Liver (tissue), 9 donors: ENCODE results near the gene CRELD2. TPM values are rescaled to one million over a fixed set of nuclear protein-coding genes. Genes with fewer than 3 reads are reported as not detected.

Source experiments
- DNase-seq: peaks from one replicate; pipeline ENCODE4 v3.0.0-alpha.2; 2017; ENCODE audit warnings: low spot score
- H3K27ac ChIP-seq, 2 donors: one replicate each; pipeline ENCODE4 v1.7.0; 2013; ENCODE audit warnings: inconsistent platforms in 2 of 2, low read length in 2 of 2, control low read depth in 1 of 2, low read depth in 1 of 2, mild to moderate bottlenecking in 1 of 2
- H3K27me3 ChIP-seq, 4 donors: one replicate each; pipeline versions ENCODE4 v1.6.1 to v1.7.0; 2013; ENCODE audit warnings: low read length in 3 of 4, inconsistent platforms in 1 of 4, mild to moderate bottlenecking in 1 of 4, moderate library complexity in 1 of 4; ENCODE audit not compliant: control insufficient read depth in 4 of 4, insufficient read depth in 4 of 4
- H3K36me3 ChIP-seq, 4 donors: one replicate each; pipeline versions ENCODE4 v1.6.1 to v1.7.0; 2013; ENCODE audit warnings: low read length in 3 of 4, mild to moderate bottlenecking in 3 of 4, low read depth in 1 of 4, moderate library complexity in 1 of 4; ENCODE audit not compliant: control insufficient read depth in 4 of 4, insufficient read depth in 3 of 4
- H3K4me1 ChIP-seq, 4 donors: one replicate each; pipeline versions ENCODE4 v1.6.1 to v1.7.0; 2013; ENCODE audit warnings: low read length in 3 of 4, mild to moderate bottlenecking in 3 of 4, moderate library complexity in 1 of 4; ENCODE audit not compliant: control insufficient read depth in 4 of 4, insufficient read depth in 4 of 4
- H3K4me3 ChIP-seq, 3 donors: one replicate each; pipeline versions ENCODE4 v1.6.1 to v1.7.0; 2013; ENCODE audit warnings: low read length in 3 of 3, control low read depth in 1 of 3, low read depth in 1 of 3, mild to moderate bottlenecking in 1 of 3
- H3K9ac ChIP-seq, 2 donors: one replicate each; pipeline ENCODE4 v1.7.0; 2013; ENCODE audit warnings: low read length in 2 of 2, mild to moderate bottlenecking in 2 of 2, moderate library complexity in 2 of 2, control low read depth in 1 of 2, low read depth in 1 of 2
- H3K9me3 ChIP-seq, 4 donors: one replicate each; pipeline versions ENCODE4 v1.6.1 to v1.7.0; 2013; ENCODE audit warnings: low read length in 3 of 4; ENCODE audit not compliant: control insufficient read depth in 4 of 4
- ATF3 ChIP-seq: IDR thresholded peaks from 2 replicates; pipeline ENCODE4 v1.6.1; 2016; ENCODE audit warnings: antibody characterized with exemption
- CTCF ChIP-seq: fragments of 150-350 bp; IDR thresholded peaks from 2 replicates; pipeline ENCODE4 v1.5.1; 2017; ENCODE audit warnings: improper control_type of control experiment, low read depth, low read length; ENCODE audit not compliant: missing input control
- EGR1 ChIP-seq, 2 donors: IDR thresholded peaks; 2 replicates each; pipeline ENCODE4 v1.6.1; 2016 to 2018; ENCODE audit warnings: antibody characterized with exemption in 2 of 2, low read depth in 2 of 2
- FOXA1 ChIP-seq: IDR thresholded peaks from 2 replicates; pipeline ENCODE4 v1.6.1; 2016; ENCODE audit warnings: antibody characterized with exemption
- FOXA2 ChIP-seq: IDR thresholded peaks from 2 replicates; pipeline ENCODE4 v1.6.1; 2016; ENCODE audit warnings: antibody characterized with exemption
- GABPA ChIP-seq, 2 donors: IDR thresholded peaks in 1 of 2; conservative IDR thresholded peaks in 1 of 2; 2 replicates each; pipeline ENCODE4 v1.6.1; 2016; ENCODE audit warnings: antibody characterized with exemption in 2 of 2, mild to moderate bottlenecking in 1 of 2, moderate library complexity in 1 of 2
- HNF4A ChIP-seq, 2 donors: conservative IDR thresholded peaks; 2 replicates each; pipeline ENCODE4 v1.6.1; 2016; ENCODE audit warnings: antibody characterized with exemption in 2 of 2, mild to moderate bottlenecking in 2 of 2
- HNF4G ChIP-seq: IDR thresholded peaks from 2 replicates; pipeline ENCODE4 v1.6.1; 2016; ENCODE audit warnings: antibody characterized with exemption
- JUND ChIP-seq, 2 donors: IDR thresholded peaks; 2 replicates each; pipeline ENCODE4 v1.6.1; 2016; ENCODE audit warnings: antibody characterized with exemption in 2 of 2
- MAX ChIP-seq: IDR thresholded peaks from 2 replicates; pipeline ENCODE4 v1.6.1; 2016; ENCODE audit warnings: antibody characterized with exemption
- NR2F2 ChIP-seq: IDR thresholded peaks from 2 replicates; pipeline ENCODE4 v1.6.1; 2016; ENCODE audit warnings: antibody characterized with exemption
- RAD21 ChIP-seq, 2 donors: IDR thresholded peaks; 2 replicates each; pipeline ENCODE4 v1.6.1; 2016; ENCODE audit warnings: antibody characterized with exemption in 2 of 2, mild to moderate bottlenecking in 2 of 2
- REST ChIP-seq: IDR thresholded peaks from 2 replicates; pipeline ENCODE4 v1.6.1; 2016; ENCODE audit warnings: antibody characterized with exemption, mild to moderate bottlenecking
- RXRA ChIP-seq, 2 donors: IDR thresholded peaks; 2 replicates each; pipeline ENCODE4 v1.6.1; 2017 to 2018; ENCODE audit warnings: antibody characterized with exemption in 2 of 2, mild to moderate bottlenecking in 1 of 2
- SP1 ChIP-seq: IDR thresholded peaks from 2 replicates; pipeline ENCODE4 v1.6.1; 2018; ENCODE audit warnings: antibody characterized with exemption, mild to moderate bottlenecking
- TAF1 ChIP-seq: conservative IDR thresholded peaks from 2 replicates; pipeline ENCODE4 v1.6.1; 2016; ENCODE audit warnings: antibody characterized with exemption, mild to moderate bottlenecking
- YY1 ChIP-seq: IDR thresholded peaks from 2 replicates; pipeline ENCODE4 v1.6.1; 2016; ENCODE audit warnings: antibody characterized with exemption, mild to moderate bottlenecking
- ZBTB33 ChIP-seq: IDR thresholded peaks from 2 replicates; pipeline ENCODE4 v1.6.1; 2016; ENCODE audit warnings: antibody characterized with exemption
- WGBS: extraction: QIAGEN DNeasy Blood & Tissue Kit; methylation state at CpG from one replicate; pipeline ENCODE4 v1.1.7; 2013; 5-methylcytosine and 5-hydroxymethylcytosine counted together
- polyA plus RNA-seq, 2 donors: library from polyadenylated mRNA; stranded (reverse) in 1 of 2; unstranded in 1 of 2; fragments of 200-250 nt in 1 of 2; fragments of >200 nt in 1 of 2; fragmentation: Nextera tagmentation in 1 of 2; extraction: Ambion mirVana in 1 of 2; gene quantifications; one replicate each; pipeline versions ENCODE4 v1.2.1 to v1.2.3, GENCODE V29; 2013 to 2015
- total RNA-seq, 2 donors: library from RNA; depleted of rRNA; stranded (reverse); fragments of >200 nt; gene quantifications; one replicate each; pipeline ENCODE4 v1.2.3, GENCODE V29; 2014
- donor health status: healthy.
- donor health status: healthy.
- donor health status: healthy.
- donor health status: healthy.
- donor health status: healthy.

Gene CRELD2
- total and polyA plus RNA-seq, 4 donors = 17.2 to 98.1 (median 57.1) TPM

GRCh38 chr22:49913446-49913845, 5.0 kb upstream of the CRELD2 start (continued):
- TF ChIP-seq REST = no peak
- TF ChIP-seq SP1 = no peak
- TF ChIP-seq FOXA2 = no peak
- no peak for TF ChIP-seq FOXA1
- TF ChIP-seq RAD21 (IDR thresholded peaks at IDR 0.05) = no peak
- no peak for TF ChIP-seq EGR1 (IDR thresholded peaks at IDR 0.05; ENCODE audit: low read depth in 2 of 2)

GRCh38 chr22:49914256-49914655, 4.2 kb upstream of the CRELD2 start:
- Histone ChIP-seq H3K36me3 (peaks cover 6 to 24% (median 9%) of the 10 kb centered on the region in 4 donors), H3K9ac (no peak overlapping the region), H3K27ac (no peak overlapping the region), H3K4me3 (no peak overlapping the region), H3K9me3 (no peaks in the 10 kb centered on the region), H3K4me1 (peaks cover 0 to 14% (median 8%) of the 10 kb centered on the region in 4 donors), H3K27me3 (no peaks in the 10 kb centered on the region)
- TF ChIP-seq FOXA2 (no peak), NR2F2 (no peak), RXRA (IDR thresholded peaks at IDR 0.05) (no peak), JUND (IDR thresholded peaks at IDR 0.05) (no peak), YY1 (no peak), ATF3 (no peak), FOXA1 (no peak), RAD21 (IDR thresholded peaks at IDR 0.05) (no peak), REST (no peak), ZBTB33 (no peak), HNF4G (no peak), SP1 (no peak), EGR1 (IDR thresholded peaks at IDR 0.05; ENCODE audit: low read depth in 2 of 2) (no peak), MAX (no peak), GABPA (IDR thresholded peaks at IDR 0.05 in 1 of 2, conservative IDR thresholded peaks at IDR 0.05 in 1 of 2) (no peak), HNF4A (conservative IDR thresholded peaks at IDR 0.05) (no peak), TAF1 (no peak), CTCF (no peak)
- DNase-seq = no peak
- 95% methylated on average over 12 of the region's 12 CpGs for WGBS
